ENCODE data around the gene RBBP6. TPM values are rescaled to one million over a fixed set of nuclear protein-coding genes. Genes with fewer than 3 reads are reported as not detected.

RBBP6 gene
- total and polyA plus RNA-seq, 2 donors (not counting 3 experiments of a cell fraction or from before 2014, with no cell fraction given): 16.8 to 52.1 TPM

DNA sequence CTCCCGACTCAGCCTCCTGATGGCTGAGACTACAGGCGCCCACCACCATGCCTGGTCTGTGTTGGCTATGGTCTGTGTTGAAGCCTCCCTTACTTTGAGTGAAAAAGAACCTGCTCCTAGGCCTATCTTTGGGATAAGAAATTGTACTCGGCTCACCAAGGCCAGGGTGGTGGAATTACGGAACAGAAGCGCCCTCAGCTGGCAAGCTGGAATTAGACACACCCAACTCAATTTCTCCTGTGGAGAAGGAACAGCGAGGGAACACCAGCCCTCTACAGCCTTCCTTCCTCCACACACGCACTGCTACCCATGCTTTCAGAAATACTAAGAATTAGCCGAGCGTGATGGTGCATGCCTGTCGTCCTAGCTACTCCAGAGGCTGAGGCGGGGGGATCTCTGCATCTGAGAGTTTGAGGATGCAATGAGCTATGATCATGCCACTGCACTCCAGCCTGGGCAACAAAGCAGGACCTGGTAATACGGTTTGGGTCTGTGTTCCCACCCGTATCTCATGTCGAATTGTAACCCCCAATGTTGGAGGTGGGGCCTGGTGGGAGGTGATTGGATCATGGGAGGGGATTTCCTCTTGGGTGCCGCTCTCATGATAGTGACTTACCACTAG, 40.1 kb upstream of the RBBP6 start:
- CTCF ChIA-PET: interaction anchor here (0.6 to 6.2 kb wide), 18 partner anchors 8 to 698 kb away, joined by 3 to 104 read pairs (median 4); partner anchors contain the start of gene CACNG3
- Histone ChIP-seq H3K27ac (ENCODE audit: insufficient read depth, low read depth, low read length) (no peak overlapping the region), H3K79me2 (ENCODE audit: control insufficient read depth, insufficient read depth, low read length) (no peaks in the 10 kb centered on the region), H3K4me2 (ENCODE audit: insufficient read depth, low read length) (no peak overlapping the region), H3K4me1 (ENCODE audit: control insufficient read depth, extremely low read depth, insufficient read depth, low read length) (no peaks in the 10 kb centered on the region), H3K9ac (replicated peaks; ENCODE audit: extremely low read depth, insufficient read depth, low read length) (no peak overlapping the region), H3K4me3 (replicated peaks in 1 of 3; ENCODE audit: insufficient read depth in 1 of 3, low read depth in 1 of 3, low read length in 3 of 3) (no peak overlapping the region), H4K20me1 (replicated peaks; ENCODE audit: control insufficient read depth, extremely low read depth, insufficient read depth, low read length) (no peaks in the 10 kb centered on the region), H3K27me3 (ENCODE audit: control insufficient read depth in 2 of 2, insufficient read depth in 2 of 2, low read length in 2 of 2) (no peaks in the 10 kb centered on the region), H3K36me3 (ENCODE audit: control insufficient read depth in 2 of 2, extremely low read depth in 1 of 2, insufficient read depth in 2 of 2, low read length in 2 of 2) (no peaks in the 10 kb centered on the region), H2AFZ (ENCODE audit: low read depth, low read length) (no peak overlapping the region), H3K9me1 (replicated peaks; ENCODE audit: control insufficient read depth, extremely low read depth, insufficient read depth, low read length) (no peaks in the 10 kb centered on the region), H3K9me3 (replicated peaks; ENCODE audit: control insufficient read depth, insufficient read depth, low read length) (no peaks in the 10 kb centered on the region)
- no TSS peak for BruUV-seq (replicated peaks)
- DNase-seq (ENCODE audit: low read depth, low spot score): peak; percentile 13
- dilution Hi-C loops (cut with MboI; ENCODE audit: extremely low pct_ligation_motif_present, low sequenced_read_pairs) (no loop called here), intact Hi-C loops (cut with micrococcal nuclease) (loop anchor here (1.0 kb wide), 2 partner anchors 428 to 457 kb away; no protein-coding TSS in a partner anchor)
- peak; percentile 70 for FAIRE-seq
- TF ChIP-seq POLR2AphosphoS5 (IDR thresholded peaks at IDR 0.05; ENCODE audit: insufficient read depth, low read depth, low read length) (no peak), POLR2A (IDR thresholded peaks at IDR 0.05; ENCODE audit: low read depth, low read length) (no peak), JUN (IDR thresholded peaks at IDR 0.05; ENCODE audit: borderline replicate concordance, insufficient read depth, insufficient read length, low read depth) (no peak), EZH2 (IDR thresholded peaks at IDR 0.05; ENCODE audit: borderline replicate concordance, low read depth, low read length, severe bottlenecking) (no peak), GATA2 (IDR thresholded peaks at IDR 0.05; ENCODE audit: insufficient read depth, insufficient read length, low read depth, low read length) (no peak), MYC (IDR thresholded peaks at IDR 0.05; ENCODE audit: low read depth, low read length) (no peak), FOS (IDR thresholded peaks at IDR 0.05; ENCODE audit: borderline replicate concordance, insufficient read depth, low read length) (no peak)
- TF ChIP-seq, protein P1, sequence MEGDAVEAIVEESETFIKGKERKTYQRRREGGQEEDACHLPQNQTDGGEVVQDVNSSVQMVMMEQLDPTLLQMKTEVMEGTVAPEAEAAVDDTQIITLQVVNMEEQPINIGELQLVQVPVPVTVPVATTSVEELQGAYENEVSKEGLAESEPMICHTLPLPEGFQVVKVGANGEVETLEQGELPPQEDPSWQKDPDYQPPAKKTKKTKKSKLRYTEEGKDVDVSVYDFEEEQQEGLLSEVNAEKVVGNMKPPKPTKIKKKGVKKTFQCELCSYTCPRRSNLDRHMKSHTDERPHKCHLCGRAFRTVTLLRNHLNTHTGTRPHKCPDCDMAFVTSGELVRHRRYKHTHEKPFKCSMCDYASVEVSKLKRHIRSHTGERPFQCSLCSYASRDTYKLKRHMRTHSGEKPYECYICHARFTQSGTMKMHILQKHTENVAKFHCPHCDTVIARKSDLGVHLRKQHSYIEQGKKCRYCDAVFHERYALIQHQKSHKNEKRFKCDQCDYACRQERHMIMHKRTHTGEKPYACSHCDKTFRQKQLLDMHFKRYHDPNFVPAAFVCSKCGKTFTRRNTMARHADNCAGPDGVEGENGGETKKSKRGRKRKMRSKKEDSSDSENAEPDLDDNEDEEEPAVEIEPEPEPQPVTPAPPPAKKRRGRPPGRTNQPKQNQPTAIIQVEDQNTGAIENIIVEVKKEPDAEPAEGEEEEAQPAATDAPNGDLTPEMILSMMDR (IDR thresholded peaks at IDR 0.05; ENCODE audit: extremely low read depth in 1 of 2, insufficient read depth in 1 of 2, low read depth in 1 of 2, low read length in 2 of 2): peak; percentile 39 to 42
- TF ChIP-seq, protein P2, sequence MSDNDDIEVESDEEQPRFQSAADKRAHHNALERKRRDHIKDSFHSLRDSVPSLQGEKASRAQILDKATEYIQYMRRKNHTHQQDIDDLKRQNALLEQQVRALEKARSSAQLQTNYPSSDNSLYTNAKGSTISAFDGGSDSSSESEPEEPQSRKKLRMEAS (IDR thresholded peaks at IDR 0.05; ENCODE audit: insufficient read depth, insufficient read length): no peak
- POLR2A ChIA-PET: no interaction called here

Measured in endothelial cell of umbilical vein (primary cell).